NCI-H1436 (cell line): Measurements from ENCODE around the gene RAB40A.
A peak's percentile ranks its signal among the peaks of the same experiment; 100 is the strongest.
"Not testable (repeated sequence)": the region's sequence is repeated elsewhere in the genome, so short reads cannot be mapped to it uniquely, and the experiment has no call there.

Experiments
- DNase-seq: peaks from one replicate; lab custom pipeline; 2025; lab: John Stamatoyannopoulos, UW

The RAB40A gene

GRCh38 chrX:103523605-103524004, 4.3 kb upstream of the RAB40A start:
- no peak for DNase-seq

GRCh38 chrX:103520386-103520785, 1.1 kb upstream of the RAB40A start:
- DNase-seq = no peak

- no peak for DNase-seq
These were observed 718 bp downstream of the RAB40A start for GRCh38 chrX:103518571-103518970.

GRCh38 chrX:103517246-103517645, 2.0 kb downstream of the RAB40A start:
- DNase-seq = no peak

- no peak for DNase-seq
These were observed 5.7 kb downstream of the RAB40A start for GRCh38 chrX:103513476-103514108.

- no peak for DNase-seq
These were observed 6.2 kb downstream of the RAB40A start for GRCh38 chrX:103513067-103513466.

- no peak for DNase-seq
These were observed 9.3 kb downstream of the RAB40A start for GRCh38 chrX:103510031-103510430.

GRCh38 chrX:103503853-103504207, 15.5 kb downstream of the RAB40A start:
- no peak for DNase-seq

GRCh38 chrX:103503163-103503852, 16.0 kb downstream of the RAB40A start:
- no peak for DNase-seq

GRCh38 chrX:103498786-103499185, 20.5 kb downstream of the RAB40A start:
- no peak for DNase-seq

GRCh38 chrX:103495786-103496185, 23.5 kb downstream of the RAB40A start:
- no peak for DNase-seq

- DNase-seq = not testable (repeated sequence)
These were observed 25.7 kb downstream of the RAB40A start for GRCh38 chrX:103493578-103493977.

GRCh38 chrX:103489733-103490132, 29.6 kb downstream of the RAB40A start:
- DNase-seq = peak; percentile 3

GRCh38 chrX:103488794-103489193, 30.5 kb downstream of the RAB40A start:
- DNase-seq = no peak

GRCh38 chrX:103488332-103488731, 31.0 kb downstream of the RAB40A start:
- DNase-seq = no peak

- no peak for DNase-seq
These were observed 35.6 kb downstream of the RAB40A start for GRCh38 chrX:103483720-103484119.

- DNase-seq = no peak
These were observed 38.8 kb downstream of the RAB40A start for GRCh38 chrX:103480526-103480925.

GRCh38 chrX:103477496-103477895, 41.8 kb downstream of the RAB40A start:
- no peak for DNase-seq

- DNase-seq = no peak
These were observed 43.9 kb downstream of the RAB40A start for GRCh38 chrX:103475381-103475780.

GRCh38 chrX:103469977-103470376, 49.3 kb downstream of the RAB40A start:
- DNase-seq = not testable (repeated sequence)

- DNase-seq = no peak
These were observed 51.4 kb downstream of the RAB40A start for GRCh38 chrX:103467887-103468286.

- DNase-seq = no peak
These were observed 52.1 kb downstream of the RAB40A start for GRCh38 chrX:103467156-103467555.

GRCh38 chrX:103464774-103465117, 54.5 kb downstream of the RAB40A start:
- peak; percentile 30 for DNase-seq
